SJSA1 (cell line): ENCODE results near the gene IQGAP3. TPM values are rescaled to one million over a fixed set of nuclear protein-coding genes. Genes with fewer than 3 reads are reported as not detected.

Experiments
- DNase-seq, 2 experiments: peaks; one replicate each; pipeline ENCODE4 v3.0.0-alpha.2; 2015 to 2020; ENCODE audit warnings: low spot score in 2 of 2, low read depth in 1 of 2
- H3K27ac ChIP-seq: fragments of 250-450 bp; sonication (Bioruptor Pico); 2 replicates; pipeline ENCODE4 v1.5.1; 2020; ENCODE audit warnings: mild to moderate bottlenecking, moderate library complexity
- H3K27me3 ChIP-seq: fragments of 250-450 bp; sonication (Bioruptor Pico); replicated peaks from 2 replicates; pipeline ENCODE4 v1.5.1; 2020; ENCODE audit warnings: mild to moderate bottlenecking, moderate library complexity
- H3K36me3 ChIP-seq: fragments of 250-450 bp; sonication (Bioruptor Pico); 2 replicates; pipeline ENCODE4 v1.5.1; 2020; ENCODE audit warnings: mild to moderate bottlenecking
- H3K4me1 ChIP-seq: fragments of 250-450 bp; sonication (Bioruptor Pico); replicated peaks from 2 replicates; pipeline ENCODE4 v1.6.1; 2021; ENCODE audit warnings: mild to moderate bottlenecking
- H3K4me3 ChIP-seq: fragments of 250-450 bp; sonication (Bioruptor Pico); 2 replicates; pipeline ENCODE4 v1.5.1; 2020; ENCODE audit warnings: mild to moderate bottlenecking
- H3K9me3 ChIP-seq: fragments of 250-450 bp; sonication (Bioruptor Pico); replicated peaks from 2 replicates; pipeline ENCODE4 v1.5.1; 2020; ENCODE audit warnings: mild to moderate bottlenecking
- total RNA-seq: library from RNA; depleted of rRNA; stranded (reverse); fragments of >200 nt; shearing (Covaris generic); gene quantifications from 2 replicates; pipeline ENCODE4 v1.2.3, GENCODE V29; 2014

Gene IQGAP3
- total RNA-seq, 1 experiment from 2014 or later: 64.1 TPM

GRCh38 chr1:156600733-156601121 lies 28.4 kb upstream of the IQGAP3 start:
- Histone ChIP-seq H3K4me3 (peak overlapping the region; percentile 66), H3K27ac (peak overlapping the region; percentile 50), H3K9me3 (no peaks in the 10 kb centered on the region), H3K36me3 (peaks cover 35% of the 10 kb centered on the region), H3K27me3 (no peaks in the 10 kb centered on the region), H3K4me1 (peaks cover 6% of the 10 kb centered on the region)
- DNase-seq: no peak

- no peak overlapping the region for H3K4me3 ChIP-seq
- H3K27ac ChIP-seq: no peak overlapping the region
- H3K27me3 ChIP-seq: no peaks in the 10 kb centered on the region
- no peaks in the 10 kb centered on the region for H3K9me3 ChIP-seq
- peaks cover 6% of the 10 kb centered on the region for H3K4me1 ChIP-seq
- DNase-seq: no peak
- peaks cover 44% of the 10 kb centered on the region for H3K36me3 ChIP-seq
Observed at GRCh38 chr1:156599811-156600210, 27.4 kb upstream of the IQGAP3 start.

GRCh38 chr1:156598731-156599432 lies 26.5 kb upstream of the IQGAP3 start:
- DNase-seq: no peak
- no peaks in the 10 kb centered on the region for H3K27me3 ChIP-seq
- no peak overlapping the region for H3K4me3 ChIP-seq
- peaks cover 6% of the 10 kb centered on the region for H3K4me1 ChIP-seq
- H3K36me3 ChIP-seq: peaks cover 54% of the 10 kb centered on the region
- no peak overlapping the region for H3K27ac ChIP-seq
- no peaks in the 10 kb centered on the region for H3K9me3 ChIP-seq

GRCh38 chr1:156598125-156598524 lies 25.8 kb upstream of the IQGAP3 start:
- H3K36me3 ChIP-seq: peaks cover 61% of the 10 kb centered on the region
- H3K27me3 ChIP-seq: no peaks in the 10 kb centered on the region
- H3K4me1 ChIP-seq: peaks cover 6% of the 10 kb centered on the region
- no peak overlapping the region for H3K27ac ChIP-seq
- no peak overlapping the region for H3K4me3 ChIP-seq
- no peak for DNase-seq
- no peaks in the 10 kb centered on the region for H3K9me3 ChIP-seq

GRCh38 chr1:156596426-156596825 lies 24.1 kb upstream of the IQGAP3 start:
- H3K9me3 ChIP-seq: no peaks in the 10 kb centered on the region
- H3K27me3 ChIP-seq: no peaks in the 10 kb centered on the region
- no peak overlapping the region for H3K4me3 ChIP-seq
- peaks cover 74% of the 10 kb centered on the region for H3K36me3 ChIP-seq
- H3K27ac ChIP-seq: no peak overlapping the region
- no peak for DNase-seq
- H3K4me1 ChIP-seq: peaks cover 10% of the 10 kb centered on the region

- H3K36me3 ChIP-seq: peaks cover 74% of the 10 kb centered on the region
Observed at GRCh38 chr1:156595016-156595415, 22.7 kb upstream of the IQGAP3 start.

GRCh38 chr1:156594190-156594589 lies 21.8 kb upstream of the IQGAP3 start:
- Histone ChIP-seq H3K27ac (no peak overlapping the region), H3K4me1 (peaks cover 18% of the 10 kb centered on the region), H3K9me3 (no peaks in the 10 kb centered on the region), H3K36me3 (peaks cover 68% of the 10 kb centered on the region), H3K27me3 (no peaks in the 10 kb centered on the region), H3K4me3 (no peak overlapping the region)
- DNase-seq: no peak

More at GRCh38 chr1:156595016-156595415, 22.7 kb upstream of the IQGAP3 start:
- Histone ChIP-seq H3K4me1 (peaks cover 18% of the 10 kb centered on the region), H3K27me3 (no peaks in the 10 kb centered on the region), H3K27ac (no peak overlapping the region), H3K9me3 (no peaks in the 10 kb centered on the region), H3K4me3 (no peak overlapping the region)
- DNase-seq: no peak

- Histone ChIP-seq H3K27me3 (no peaks in the 10 kb centered on the region), H3K4me3 (no peak overlapping the region), H3K9me3 (no peaks in the 10 kb centered on the region), H3K27ac (no peak overlapping the region), H3K36me3 (peaks cover 68% of the 10 kb centered on the region), H3K4me1 (peaks cover 18% of the 10 kb centered on the region)
- no peak for DNase-seq
Observed at GRCh38 chr1:156593661-156593989, 21.3 kb upstream of the IQGAP3 start.

GRCh38 chr1:156592910-156593660 lies 20.7 kb upstream of the IQGAP3 start:
- DNase-seq: no peak
- no peak overlapping the region for H3K4me3 ChIP-seq
- H3K36me3 ChIP-seq: peaks cover 62% of the 10 kb centered on the region
- peaks cover 19% of the 10 kb centered on the region for H3K4me1 ChIP-seq
- H3K27ac ChIP-seq: no peak overlapping the region
- H3K9me3 ChIP-seq: no peaks in the 10 kb centered on the region
- H3K27me3 ChIP-seq: no peaks in the 10 kb centered on the region

- peaks cover 25% of the 10 kb centered on the region for H3K4me1 ChIP-seq
- no peak for DNase-seq
- H3K9me3 ChIP-seq: no peaks in the 10 kb centered on the region
- peak overlapping the region; percentile 72 for H3K4me3 ChIP-seq
- peaks cover 55% of the 10 kb centered on the region for H3K36me3 ChIP-seq
- H3K27ac ChIP-seq: no peak overlapping the region
- no peaks in the 10 kb centered on the region for H3K27me3 ChIP-seq
Observed at GRCh38 chr1:156592158-156592909, 20.0 kb upstream of the IQGAP3 start.

- Histone ChIP-seq H3K4me3 (peak within 1 kb of the TSS; percentile 72), H3K27me3 (no peaks in the 10 kb centered on the region), H3K9me3 (no peaks in the 10 kb centered on the region), H3K27ac (peak within 1 kb of the TSS; percentile 30), H3K4me1 (peaks cover 25% of the 10 kb centered on the region), H3K36me3 (peaks cover 47% of the 10 kb centered on the region)
- peak; percentile 60 to 62 for DNase-seq
Observed at GRCh38 chr1:156591432-156592157, 19.2 kb upstream of the IQGAP3 start, which contains the start of gene NAXE. NAXE (plus strand) TSS chr1:156591776; CDS start chr1:156591805, 29 bp downstream.

GRCh38 chr1:156591181-156591431 lies 18.7 kb upstream of the IQGAP3 start:
- DNase-seq: no peak
- Histone ChIP-seq H3K9me3 (no peaks in the 10 kb centered on the region), H3K36me3 (peaks cover 43% of the 10 kb centered on the region), H3K27me3 (no peaks in the 10 kb centered on the region), H3K4me1 (peaks cover 25% of the 10 kb centered on the region), H3K27ac (peak overlapping the region; percentile 30), H3K4me3 (peak overlapping the region; percentile 72)

GRCh38 chr1:156590326-156591180 lies 18.2 kb upstream of the IQGAP3 start:
- no peaks in the 10 kb centered on the region for H3K27me3 ChIP-seq
- H3K36me3 ChIP-seq: peaks cover 37% of the 10 kb centered on the region
- H3K4me1 ChIP-seq: peaks cover 25% of the 10 kb centered on the region
- no peak for DNase-seq
- peak overlapping the region; percentile 30; the same call in 1 of the 2 replicates for H3K27ac ChIP-seq
- H3K9me3 ChIP-seq: no peaks in the 10 kb centered on the region
- H3K4me3 ChIP-seq: peak overlapping the region; percentile 72; the same call in 1 of the 2 replicates
